ENCODE measurements around the gene KIF23.

DNA sequence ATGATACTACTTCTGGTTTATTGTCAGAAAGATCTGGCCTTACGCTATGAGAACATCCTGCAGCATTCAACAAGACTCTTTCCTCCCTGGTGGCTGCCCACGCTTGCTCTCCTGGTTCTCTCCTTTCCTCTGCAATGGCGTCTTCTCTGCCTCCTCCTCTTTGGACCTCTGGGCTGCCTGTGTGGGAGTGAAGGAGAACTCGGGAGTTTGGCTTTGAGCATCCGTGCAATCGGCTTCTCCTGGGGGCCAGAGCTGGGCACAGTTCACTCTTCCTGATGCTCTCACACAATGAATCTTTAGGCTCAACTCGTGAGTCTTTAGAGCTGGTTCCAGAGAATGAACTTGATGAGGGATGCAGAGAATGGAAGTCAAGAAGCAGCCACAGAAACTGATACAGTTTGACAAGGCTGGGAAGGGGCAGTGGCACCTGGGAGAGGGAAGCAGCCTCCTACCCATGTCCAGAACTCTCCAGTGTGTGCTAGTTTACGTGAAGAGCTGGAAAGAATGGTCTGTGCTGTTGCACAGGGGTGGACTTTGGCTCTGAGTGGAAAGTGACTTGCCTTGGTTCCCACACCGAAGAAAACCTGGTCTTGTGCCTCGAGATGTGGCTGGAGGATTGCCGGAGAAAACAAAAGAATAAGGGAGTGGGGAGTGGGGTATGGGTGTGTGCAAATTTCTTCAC, 76.3 kb downstream of the KIF23 start:
- TF ChIP-seq, protein P1, sequence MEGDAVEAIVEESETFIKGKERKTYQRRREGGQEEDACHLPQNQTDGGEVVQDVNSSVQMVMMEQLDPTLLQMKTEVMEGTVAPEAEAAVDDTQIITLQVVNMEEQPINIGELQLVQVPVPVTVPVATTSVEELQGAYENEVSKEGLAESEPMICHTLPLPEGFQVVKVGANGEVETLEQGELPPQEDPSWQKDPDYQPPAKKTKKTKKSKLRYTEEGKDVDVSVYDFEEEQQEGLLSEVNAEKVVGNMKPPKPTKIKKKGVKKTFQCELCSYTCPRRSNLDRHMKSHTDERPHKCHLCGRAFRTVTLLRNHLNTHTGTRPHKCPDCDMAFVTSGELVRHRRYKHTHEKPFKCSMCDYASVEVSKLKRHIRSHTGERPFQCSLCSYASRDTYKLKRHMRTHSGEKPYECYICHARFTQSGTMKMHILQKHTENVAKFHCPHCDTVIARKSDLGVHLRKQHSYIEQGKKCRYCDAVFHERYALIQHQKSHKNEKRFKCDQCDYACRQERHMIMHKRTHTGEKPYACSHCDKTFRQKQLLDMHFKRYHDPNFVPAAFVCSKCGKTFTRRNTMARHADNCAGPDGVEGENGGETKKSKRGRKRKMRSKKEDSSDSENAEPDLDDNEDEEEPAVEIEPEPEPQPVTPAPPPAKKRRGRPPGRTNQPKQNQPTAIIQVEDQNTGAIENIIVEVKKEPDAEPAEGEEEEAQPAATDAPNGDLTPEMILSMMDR (conservative IDR thresholded peaks at IDR 0.05; ENCODE audit: low read depth in 2 of 2): no peak
- TF ChIP-seq EZH2 (IDR thresholded peaks at IDR 0.05; ENCODE audit: low read depth, unreplicated experiment): no peak
- no peak for TF ChIP-seq ZNF331 (CRISPR knock-in tag; IDR thresholded peaks at IDR 0.05; ENCODE audit: low read depth)
- TF ChIP-seq POLR2AphosphoS5 (IDR thresholded peaks at IDR 0.05; ENCODE audit: low read depth): no peak
- no peak for TF ChIP-seq EZH2phosphoT487 (IDR thresholded peaks at IDR 0.05; ENCODE audit: unreplicated experiment)
- no peak for TF ChIP-seq ZNF114 (CRISPR knock-in tag; IDR thresholded peaks at IDR 0.05)
- TF ChIP-seq JUNB (IDR thresholded peaks at IDR 0.05; ENCODE audit: unreplicated experiment): no peak

Measured in GM23338 (cell line).